Measurements from ENCODE around the gene HSD3B1. TPM values are rescaled to one million over a fixed set of nuclear protein-coding genes. Genes with fewer than 3 reads are reported as not detected.

HSD3B1 gene
- polyA plus RNA-seq, 1 donor (not counting 4 experiments of a cell fraction or from before 2014, with no cell fraction given): 0.34 TPM

- no peak for TF ChIP-seq EZH2 (IDR thresholded peaks at IDR 0.05; ENCODE audit: low read length)
- no peak for TF ChIP-seq CTCF (optimal IDR thresholded peaks at IDR 0.05 in 1 of 3, IDR thresholded peaks at IDR 0.05 in 1 of 3, conservative IDR thresholded peaks at IDR 0.05 in 1 of 3; ENCODE audit: extremely low read depth in 1 of 3, insufficient read depth in 2 of 3, low read length in 3 of 3)
- Histone ChIP-seq H3K4me1 (ENCODE audit: control insufficient read depth, extremely low read depth, insufficient read depth, low read length) (peaks cover 10% of the 10 kb centered on the region), H3K4me3 (ENCODE audit: control insufficient read depth in 2 of 3, extremely low read depth in 1 of 3, insufficient read depth in 2 of 3, low read depth in 1 of 3, low read length in 3 of 3) (no peak overlapping the region), H3K9me1 (ENCODE audit: control insufficient read depth, extremely low read depth, insufficient read depth, low read length) (no peaks in the 10 kb centered on the region), H3K9me3 (ENCODE audit: control insufficient read depth, low read depth, low read length) (no peaks in the 10 kb centered on the region), H3K9ac (ENCODE audit: control insufficient read depth, extremely low read depth, insufficient read depth, low read length) (no peak overlapping the region), H3K36me3 (ENCODE audit: control insufficient read depth in 2 of 2, extremely low read depth in 1 of 2, insufficient read depth in 2 of 2, low read length in 2 of 2) (no peaks in the 10 kb centered on the region), H2AFZ (ENCODE audit: control insufficient read depth, low read length) (no peak overlapping the region), H3K27ac (ENCODE audit: control insufficient read depth, insufficient read depth, low read length) (no peak overlapping the region), H3K79me2 (ENCODE audit: control insufficient read depth, insufficient read depth, low read length) (no peaks in the 10 kb centered on the region), H3K4me2 (ENCODE audit: control insufficient read depth, extremely low read depth, insufficient read depth, low read depth, low read length) (no peak overlapping the region), H3K27me3 (ENCODE audit: control insufficient read depth, extremely low read depth, insufficient read depth, low read length) (peaks cover 3% of the 10 kb centered on the region), H4K20me1 (ENCODE audit: control insufficient read depth, extremely low read depth, insufficient read depth, low read length) (no peaks in the 10 kb centered on the region)
- dilution Hi-C loops (cut with MboI; ENCODE audit: extremely low pct_ligation_motif_present, low sequenced_read_pairs): no loop called here
- DNase-seq (ENCODE audit: low read depth, low spot score) (no peak), FAIRE-seq (no peak)
These were observed 36.1 kb upstream of the HSD3B1 start for GRCh38 chr1:119470958-119471357.

- H3K4me1 ChIP-seq (ENCODE audit: control insufficient read depth, extremely low read depth, insufficient read depth, low read length): peaks cover 10% of the 10 kb centered on the region
- no peak overlapping the region for H2AFZ ChIP-seq (ENCODE audit: control insufficient read depth, low read length)
- no peak overlapping the region for H3K9ac ChIP-seq (ENCODE audit: control insufficient read depth, extremely low read depth, insufficient read depth, low read length)
- no peaks in the 10 kb centered on the region for H4K20me1 ChIP-seq (ENCODE audit: control insufficient read depth, extremely low read depth, insufficient read depth, low read length)
- no peak for FAIRE-seq
- H3K27ac ChIP-seq (ENCODE audit: control insufficient read depth, insufficient read depth, low read length): no peak overlapping the region
- TF ChIP-seq CTCF (optimal IDR thresholded peaks at IDR 0.05 in 1 of 3, IDR thresholded peaks at IDR 0.05 in 1 of 3, conservative IDR thresholded peaks at IDR 0.05 in 1 of 3; ENCODE audit: extremely low read depth in 1 of 3, insufficient read depth in 2 of 3, low read length in 3 of 3) (no peak), EZH2 (IDR thresholded peaks at IDR 0.05; ENCODE audit: low read length) (no peak)
- no peaks in the 10 kb centered on the region for H3K9me3 ChIP-seq (ENCODE audit: control insufficient read depth, low read depth, low read length)
- H3K27me3 ChIP-seq (ENCODE audit: control insufficient read depth, extremely low read depth, insufficient read depth, low read length): peaks cover 3% of the 10 kb centered on the region
- H3K4me2 ChIP-seq (ENCODE audit: control insufficient read depth, extremely low read depth, insufficient read depth, low read depth, low read length): no peak overlapping the region
- dilution Hi-C loops (cut with MboI; ENCODE audit: extremely low pct_ligation_motif_present, low sequenced_read_pairs): no loop called here
- H3K4me3 ChIP-seq (ENCODE audit: control insufficient read depth in 2 of 3, extremely low read depth in 1 of 3, insufficient read depth in 2 of 3, low read depth in 1 of 3, low read length in 3 of 3): no peak overlapping the region
- H3K36me3 ChIP-seq (ENCODE audit: control insufficient read depth in 2 of 2, extremely low read depth in 1 of 2, insufficient read depth in 2 of 2, low read length in 2 of 2): no peaks in the 10 kb centered on the region
- no peak for DNase-seq (ENCODE audit: low read depth, low spot score)
- H3K79me2 ChIP-seq (ENCODE audit: control insufficient read depth, insufficient read depth, low read length): no peaks in the 10 kb centered on the region
- no peaks in the 10 kb centered on the region for H3K9me1 ChIP-seq (ENCODE audit: control insufficient read depth, extremely low read depth, insufficient read depth, low read length)
These were observed 35.4 kb upstream of the HSD3B1 start for GRCh38 chr1:119471566-119471965.

All from keratinocyte (primary cell).